IPS-15b (cell line): Measurements from ENCODE around the gene SNRK.

Source experiments
- H3K27me3 ChIP-seq: one replicate; pipeline ENCODE4 v1.6.1; 2013; ENCODE audit warnings: low read length; ENCODE audit not compliant: control insufficient read depth, insufficient read depth
- H3K36me3 ChIP-seq: one replicate; pipeline ENCODE4 v1.6.1; 2013; ENCODE audit warnings: low read length; ENCODE audit not compliant: control insufficient read depth, insufficient read depth
- H3K4me1 ChIP-seq: one replicate; pipeline ENCODE4 v1.6.1; 2013; ENCODE audit warnings: mild to moderate bottlenecking, low read length; ENCODE audit not compliant: control insufficient read depth, insufficient read depth
- H3K4me3 ChIP-seq: one replicate; pipeline ENCODE4 v1.5.1; 2013; ENCODE audit warnings: low read depth, low read length
- H3K9ac ChIP-seq: one replicate; pipeline ENCODE4 v1.6.1; 2013; ENCODE audit warnings: low read depth, mild to moderate bottlenecking, low read length
- H3K9me3 ChIP-seq: one replicate; pipeline ENCODE4 v1.6.1; 2013; ENCODE audit warnings: mild to moderate bottlenecking, low read length; ENCODE audit not compliant: control insufficient read depth, insufficient read depth

The SNRK gene

DNA sequence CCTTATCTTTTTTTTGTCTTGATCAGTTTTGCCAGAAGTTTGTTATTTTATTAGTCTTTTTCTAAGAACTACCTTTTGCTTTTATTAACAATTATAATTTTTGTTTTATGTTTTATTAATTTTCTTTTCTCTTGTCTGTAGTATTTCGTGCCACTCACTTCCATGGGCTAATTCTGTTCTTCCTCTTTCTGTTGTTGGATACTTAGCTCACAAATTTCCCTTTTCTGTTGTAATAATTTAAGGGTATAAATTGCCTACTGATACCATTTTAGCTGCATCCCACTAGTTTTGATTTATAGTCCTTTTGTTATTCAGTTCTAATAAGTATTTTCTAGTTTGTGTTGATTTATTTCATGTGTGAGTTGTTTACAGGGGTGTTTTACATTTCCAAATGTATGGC is 48.6 kb downstream of the SNRK start:
- no peak overlapping the region for H3K4me3 ChIP-seq
- H3K9me3 ChIP-seq = peaks cover 10% of the 10 kb centered on the region
- no peak overlapping the region for H3K9ac ChIP-seq
- H3K36me3 ChIP-seq = peaks cover 3% of the 10 kb centered on the region
- H3K4me1 ChIP-seq = no peaks in the 10 kb centered on the region
- H3K27me3 ChIP-seq = no peaks in the 10 kb centered on the region

DNA sequence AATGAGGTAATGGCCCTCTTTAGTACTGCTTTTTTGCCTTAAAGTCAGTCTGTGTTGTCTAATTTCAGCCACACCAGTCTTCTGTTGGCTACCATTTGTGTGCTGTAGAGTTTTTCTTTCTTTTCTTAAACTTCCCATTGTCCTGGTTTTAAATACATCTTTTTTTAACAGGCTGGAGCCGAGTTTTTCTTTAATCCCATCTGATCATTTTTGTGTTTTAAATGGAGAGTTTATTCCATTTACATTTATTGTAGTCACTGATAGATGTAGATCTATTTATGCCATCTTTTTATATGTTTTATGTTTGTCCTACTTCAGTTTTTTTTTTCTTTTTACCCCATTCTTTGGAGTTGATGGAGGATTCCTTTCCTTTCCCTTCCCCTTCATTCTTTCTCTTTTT is 49.5 kb downstream of the SNRK start:
- H3K36me3 ChIP-seq = peaks cover 6% of the 10 kb centered on the region
- no peak overlapping the region for H3K9ac ChIP-seq
- H3K4me1 ChIP-seq = no peaks in the 10 kb centered on the region
- H3K9me3 ChIP-seq = peaks cover 10% of the 10 kb centered on the region
- H3K27me3 ChIP-seq = no peaks in the 10 kb centered on the region
- H3K4me3 ChIP-seq = no peak overlapping the region

DNA sequence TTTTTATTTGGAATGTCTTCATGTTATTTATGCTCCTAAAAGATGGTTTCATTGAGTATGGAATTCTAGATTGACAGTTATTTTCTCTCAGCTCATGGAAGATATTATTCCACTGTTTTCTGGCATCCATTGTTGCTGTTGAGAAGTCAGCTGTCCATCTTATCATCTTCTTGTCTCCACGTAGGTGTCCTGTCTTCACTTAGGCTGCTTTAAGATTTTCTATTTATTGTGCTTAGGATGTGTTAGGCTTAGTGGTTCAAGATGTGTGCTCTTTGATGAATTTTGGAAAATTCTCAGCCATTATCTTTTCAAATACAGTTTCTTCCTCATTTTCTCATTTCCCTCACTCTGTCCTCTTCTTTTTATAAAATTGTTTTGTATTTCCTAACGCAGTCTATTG is 52.0 kb downstream of the SNRK start:
- H3K4me1 ChIP-seq = peaks cover 7% of the 10 kb centered on the region
- H3K9ac ChIP-seq = no peak overlapping the region
- H3K4me3 ChIP-seq = no peak overlapping the region
- H3K27me3 ChIP-seq = no peaks in the 10 kb centered on the region
- peaks cover 10% of the 10 kb centered on the region for H3K9me3 ChIP-seq
- H3K36me3 ChIP-seq = peaks cover 6% of the 10 kb centered on the region

DNA sequence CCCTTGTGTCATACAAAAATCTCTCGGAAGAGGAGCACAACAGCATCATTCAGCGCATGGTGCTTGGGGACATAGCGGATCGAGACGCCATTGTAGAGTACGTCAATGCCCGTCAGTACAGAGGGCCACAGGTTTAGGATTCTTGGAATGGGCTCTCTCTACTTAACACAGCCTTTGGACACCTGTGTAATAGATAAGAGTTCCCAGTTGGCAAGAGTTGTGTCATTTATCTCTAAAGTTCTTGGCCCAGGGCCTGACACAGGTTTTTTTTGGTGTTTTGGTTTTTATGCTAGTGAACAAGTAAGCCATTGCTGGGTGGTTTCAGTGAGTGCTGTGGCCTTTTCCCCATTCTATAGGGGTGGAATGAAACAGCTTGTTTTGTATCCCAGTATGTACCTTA is 54.1 kb downstream of the SNRK start:
- peaks cover 10% of the 10 kb centered on the region for H3K9me3 ChIP-seq
- H3K9ac ChIP-seq = no peak overlapping the region
- peaks cover 6% of the 10 kb centered on the region for H3K36me3 ChIP-seq
- no peaks in the 10 kb centered on the region for H3K27me3 ChIP-seq
- H3K4me1 ChIP-seq = peaks cover 17% of the 10 kb centered on the region
- no peak overlapping the region for H3K4me3 ChIP-seq

DNA sequence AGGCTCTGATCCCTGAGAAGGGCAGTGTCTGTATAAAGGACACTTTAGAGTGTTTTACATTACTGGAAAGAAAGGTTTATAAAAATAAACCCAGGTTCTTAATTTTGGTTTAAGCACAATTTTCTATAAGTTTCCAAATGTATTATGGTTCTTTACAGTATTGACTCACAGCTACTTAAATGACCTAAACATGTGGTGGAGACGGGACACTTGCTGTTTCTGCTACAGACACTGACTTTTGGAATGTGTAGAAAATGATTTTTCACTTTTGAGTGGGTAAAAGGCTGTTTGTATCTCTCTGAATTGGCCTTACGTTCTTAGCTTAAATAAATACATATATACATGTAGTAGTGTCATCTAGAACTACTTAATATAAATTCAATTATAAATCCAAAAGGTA is 55.4 kb downstream of the SNRK start:
- H3K9ac ChIP-seq = no peak overlapping the region

DNA sequence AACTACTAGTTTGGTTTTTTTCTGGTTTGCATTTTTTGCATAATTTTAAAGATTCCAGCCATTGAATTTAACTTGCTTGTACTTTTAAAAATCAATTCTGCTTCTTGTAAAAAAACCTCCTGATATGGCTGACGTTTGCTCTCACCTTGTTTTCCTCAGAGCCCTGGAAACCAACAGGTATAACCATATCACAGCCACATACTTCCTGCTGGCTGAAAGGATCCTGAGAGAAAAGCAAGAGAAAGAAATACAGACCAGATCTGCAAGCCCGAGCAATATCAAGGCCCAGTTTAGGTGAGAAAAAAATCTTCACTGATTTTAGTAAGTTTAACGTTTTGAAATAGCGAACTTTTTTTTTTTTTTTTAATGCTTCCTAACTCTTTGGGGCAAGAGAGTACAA is 56.8 kb downstream of the SNRK start:
- peaks cover 2% of the 10 kb centered on the region for H3K9me3 ChIP-seq
- no peak overlapping the region for H3K4me3 ChIP-seq
- peaks cover 11% of the 10 kb centered on the region for H3K36me3 ChIP-seq
- no peak overlapping the region for H3K9ac ChIP-seq
- H3K27me3 ChIP-seq = no peaks in the 10 kb centered on the region
- H3K4me1 ChIP-seq = peaks cover 17% of the 10 kb centered on the region

More for the DNA sequence above, 55.4 kb downstream of the SNRK start:
- H3K4me3 ChIP-seq = no peak overlapping the region
- no peaks in the 10 kb centered on the region for H3K27me3 ChIP-seq
- H3K36me3 ChIP-seq = peaks cover 6% of the 10 kb centered on the region
- H3K4me1 ChIP-seq = peaks cover 17% of the 10 kb centered on the region
- H3K9me3 ChIP-seq = peaks cover 10% of the 10 kb centered on the region

DNA sequence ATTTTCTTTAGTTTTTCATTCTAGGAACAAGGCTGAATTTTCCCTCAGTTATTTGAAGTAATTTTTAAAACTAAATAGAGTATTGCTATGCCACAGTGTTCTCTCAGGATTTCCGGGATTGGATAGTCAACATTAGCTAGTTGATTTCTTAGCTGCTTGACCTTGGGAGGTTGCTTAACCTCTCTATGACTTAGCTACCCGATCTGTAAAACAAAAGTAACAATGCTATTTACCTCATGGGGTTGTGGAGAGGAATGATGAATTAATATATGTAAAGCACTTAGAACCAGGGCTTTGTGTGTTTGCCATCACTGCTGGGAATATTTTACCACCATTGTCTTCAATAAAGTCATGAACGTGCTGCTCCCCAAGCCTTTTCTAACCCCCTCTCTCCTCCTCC is 57.5 kb downstream of the SNRK start:
- Histone ChIP-seq H3K4me3 (no peak overlapping the region), H3K9me3 (no peaks in the 10 kb centered on the region), H3K9ac (no peak overlapping the region), H3K36me3 (peaks cover 11% of the 10 kb centered on the region), H3K27me3 (no peaks in the 10 kb centered on the region), H3K4me1 (peaks cover 17% of the 10 kb centered on the region)

DNA sequence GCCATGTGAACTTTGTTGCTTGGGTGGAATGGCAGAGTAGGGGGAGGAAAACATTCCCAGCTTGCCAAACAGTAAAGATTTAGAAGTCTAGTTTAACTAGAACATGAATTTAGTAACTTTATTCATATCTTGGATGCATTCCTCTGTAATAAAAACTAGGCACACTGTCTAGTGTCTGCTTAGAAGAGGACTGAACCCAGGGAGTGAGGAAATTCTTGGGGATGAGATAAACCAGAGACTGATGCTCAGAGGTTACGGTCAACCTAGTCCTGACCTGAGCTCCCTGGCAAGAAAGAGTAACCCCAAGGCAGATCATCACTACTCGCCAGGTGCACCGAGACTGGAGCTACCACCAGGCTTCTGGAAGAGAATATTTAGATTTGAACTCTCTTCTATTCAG is 58.2 kb downstream of the SNRK start:
- Histone ChIP-seq H3K4me1 (peaks cover 17% of the 10 kb centered on the region), H3K9ac (no peak overlapping the region), H3K27me3 (no peaks in the 10 kb centered on the region), H3K4me3 (no peak overlapping the region), H3K9me3 (no peaks in the 10 kb centered on the region), H3K36me3 (peaks cover 11% of the 10 kb centered on the region)

DNA sequence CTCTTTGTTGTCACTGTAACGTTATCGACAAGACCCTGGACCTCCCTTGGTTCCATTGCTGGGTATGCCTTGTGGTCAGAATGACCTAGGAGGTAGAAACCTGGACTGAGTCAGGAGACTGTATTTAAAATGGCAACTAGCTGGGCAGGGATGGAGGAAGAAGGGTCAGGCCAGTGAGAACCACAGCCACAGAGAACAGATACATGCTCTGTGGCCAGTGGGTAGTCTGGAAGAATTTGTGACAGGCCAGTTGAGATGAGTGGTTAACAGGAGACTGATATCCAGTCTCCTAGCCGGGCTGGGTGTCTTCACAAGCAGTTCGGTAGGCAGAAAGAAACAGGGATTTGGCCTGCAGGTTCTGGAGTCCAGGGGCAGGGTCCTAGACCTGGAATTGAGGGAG is 58.9 kb downstream of the SNRK start:
- Histone ChIP-seq H3K9ac (no peak overlapping the region), H3K9me3 (no peaks in the 10 kb centered on the region), H3K4me3 (no peak overlapping the region), H3K36me3 (peaks cover 11% of the 10 kb centered on the region), H3K27me3 (no peaks in the 10 kb centered on the region), H3K4me1 (peaks cover 17% of the 10 kb centered on the region)

DNA sequence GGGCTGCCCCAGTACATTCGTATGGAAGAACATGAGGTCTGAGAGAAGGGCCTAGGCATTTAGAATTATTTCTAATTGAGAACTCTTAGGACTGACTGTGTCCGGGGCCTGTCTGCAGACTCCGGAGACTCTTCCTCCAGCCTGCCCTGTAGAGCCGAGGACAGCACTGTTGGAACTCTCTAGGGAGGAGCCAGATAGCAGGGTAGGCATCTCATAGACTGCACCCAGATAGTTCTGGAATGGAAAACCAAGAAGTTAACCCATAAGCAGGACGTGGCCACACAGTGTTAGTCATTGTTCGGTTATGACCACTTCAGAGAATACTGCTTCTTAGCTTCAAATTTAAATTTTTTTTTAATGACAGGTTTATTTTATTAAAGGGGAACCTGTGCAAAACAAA is 59.5 kb downstream of the SNRK start:
- no peaks in the 10 kb centered on the region for H3K27me3 ChIP-seq
- H3K36me3 ChIP-seq = peaks cover 8% of the 10 kb centered on the region
- H3K4me1 ChIP-seq = peaks cover 17% of the 10 kb centered on the region
- H3K9me3 ChIP-seq = no peaks in the 10 kb centered on the region
- no peak overlapping the region for H3K9ac ChIP-seq
- H3K4me3 ChIP-seq = no peak overlapping the region

DNA sequence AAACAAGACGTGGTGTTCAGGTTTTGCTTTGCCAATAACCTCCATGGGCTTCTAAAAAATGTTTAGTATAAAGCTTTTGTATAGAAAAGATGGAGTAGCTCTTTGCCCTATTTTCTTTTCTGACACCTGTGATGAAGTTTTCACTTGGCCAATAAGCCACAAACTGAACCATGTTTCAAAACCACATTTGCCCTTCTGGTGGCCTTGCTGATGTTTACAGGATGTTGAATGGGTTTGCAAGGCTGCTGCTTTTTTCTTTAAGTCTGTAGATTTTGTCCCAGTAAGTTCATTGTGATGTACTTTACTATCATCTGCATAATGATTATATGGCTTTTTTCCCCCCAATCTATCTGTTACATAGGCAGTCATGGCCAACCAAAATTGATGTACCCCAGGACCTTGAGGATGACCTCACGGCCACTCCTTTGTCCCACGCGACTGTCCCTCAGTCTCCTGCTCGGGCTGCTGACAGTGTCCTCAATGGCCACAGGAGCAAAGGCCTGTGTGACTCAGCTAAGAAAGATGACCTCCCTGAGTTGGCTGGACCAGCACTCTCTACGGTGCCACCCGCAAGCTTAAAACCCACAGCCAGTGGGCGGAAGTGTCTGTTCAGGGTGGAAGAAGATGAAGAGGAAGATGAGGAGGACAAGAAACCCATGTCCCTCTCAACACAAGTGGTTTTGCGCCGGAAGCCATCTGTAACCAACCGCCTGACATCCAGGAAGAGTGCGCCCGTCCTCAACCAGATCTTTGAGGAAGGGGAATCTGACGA is 60.8 kb downstream of the SNRK start:
- Histone ChIP-seq H3K27me3 (peaks cover 5% of the 10 kb centered on the region), H3K9me3 (no peaks in the 10 kb centered on the region), H3K9ac (no peak overlapping the region), H3K36me3 (peaks cover 8% of the 10 kb centered on the region), H3K4me3 (no peak overlapping the region), H3K4me1 (peaks cover 17% of the 10 kb centered on the region)

DNA sequence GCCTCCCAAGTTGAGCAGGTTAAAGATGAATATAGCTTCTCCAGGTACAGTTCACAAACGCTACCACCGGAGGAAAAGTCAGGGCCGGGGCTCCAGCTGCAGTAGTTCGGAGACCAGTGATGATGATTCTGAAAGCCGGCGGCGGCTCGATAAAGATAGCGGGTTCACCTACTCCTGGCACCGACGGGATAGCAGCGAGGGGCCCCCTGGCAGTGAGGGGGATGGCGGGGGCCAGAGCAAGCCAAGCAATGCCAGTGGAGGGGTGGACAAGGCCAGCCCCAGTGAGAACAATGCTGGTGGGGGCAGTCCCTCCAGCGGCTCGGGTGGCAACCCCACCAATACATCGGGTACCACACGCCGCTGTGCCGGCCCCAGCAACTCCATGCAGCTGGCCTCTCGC is 61.4 kb downstream of the SNRK start:
- peaks cover 5% of the 10 kb centered on the region for H3K27me3 ChIP-seq
- no peak overlapping the region for H3K4me3 ChIP-seq
- peaks cover 8% of the 10 kb centered on the region for H3K36me3 ChIP-seq
- no peaks in the 10 kb centered on the region for H3K9me3 ChIP-seq
- no peak overlapping the region for H3K9ac ChIP-seq
- H3K4me1 ChIP-seq = peaks cover 15% of the 10 kb centered on the region
